GM19193 (cell line): ENCODE results near the gene SNRPD2.

ENCODE experiments used
- POLR2A ChIP-seq: IDR thresholded peaks from 4 replicates; pipeline ENCODE4 v1.6.1; 2011; ENCODE audit not compliant: insufficient read depth, insufficient read length; ENCODE audit errors: extremely low read depth

SNRPD2 gene

DNA sequence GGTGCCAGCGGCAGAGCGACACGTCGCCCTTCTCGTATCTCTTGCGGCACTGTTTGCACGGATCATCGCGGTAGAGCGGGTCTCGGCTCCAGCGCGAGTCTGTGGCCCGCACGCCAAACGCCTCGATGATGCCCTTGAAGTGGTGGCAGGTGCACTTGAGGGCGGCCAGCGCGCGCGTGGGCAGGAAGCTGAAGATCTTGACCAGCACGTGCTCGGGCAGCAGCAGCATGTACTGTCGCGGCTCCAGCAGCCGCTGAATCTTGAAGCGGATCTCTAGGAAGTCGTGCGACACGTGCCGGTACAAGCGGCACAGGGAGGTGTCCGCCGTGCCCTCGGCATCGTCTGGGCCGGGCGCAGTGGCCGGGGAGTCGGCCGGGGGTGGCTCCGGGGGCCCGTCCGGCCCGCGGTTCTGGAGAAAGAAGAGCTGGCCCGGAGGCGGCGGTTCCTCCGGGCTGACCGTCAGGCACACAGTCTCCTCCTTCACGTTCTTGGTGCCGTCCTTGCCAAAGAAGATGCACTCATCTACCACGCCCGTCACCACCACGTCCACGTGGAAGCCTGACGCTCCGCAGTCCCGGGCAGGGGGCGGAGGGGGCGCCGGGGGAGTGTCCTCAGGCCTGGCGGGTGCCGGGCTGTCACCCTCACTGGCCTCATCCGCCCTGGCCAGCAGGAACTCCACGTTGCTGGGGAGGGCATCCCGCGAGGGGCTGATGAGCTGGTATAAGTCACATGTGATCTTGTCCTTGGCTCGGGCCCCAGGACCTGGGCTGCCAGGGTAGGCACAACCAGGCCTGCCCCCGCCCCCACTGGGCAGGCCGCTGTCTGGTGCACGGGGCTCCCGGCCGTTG is 20.3 kb upstream of the SNRPD2 start:
- no peak for TF ChIP-seq POLR2A

DNA sequence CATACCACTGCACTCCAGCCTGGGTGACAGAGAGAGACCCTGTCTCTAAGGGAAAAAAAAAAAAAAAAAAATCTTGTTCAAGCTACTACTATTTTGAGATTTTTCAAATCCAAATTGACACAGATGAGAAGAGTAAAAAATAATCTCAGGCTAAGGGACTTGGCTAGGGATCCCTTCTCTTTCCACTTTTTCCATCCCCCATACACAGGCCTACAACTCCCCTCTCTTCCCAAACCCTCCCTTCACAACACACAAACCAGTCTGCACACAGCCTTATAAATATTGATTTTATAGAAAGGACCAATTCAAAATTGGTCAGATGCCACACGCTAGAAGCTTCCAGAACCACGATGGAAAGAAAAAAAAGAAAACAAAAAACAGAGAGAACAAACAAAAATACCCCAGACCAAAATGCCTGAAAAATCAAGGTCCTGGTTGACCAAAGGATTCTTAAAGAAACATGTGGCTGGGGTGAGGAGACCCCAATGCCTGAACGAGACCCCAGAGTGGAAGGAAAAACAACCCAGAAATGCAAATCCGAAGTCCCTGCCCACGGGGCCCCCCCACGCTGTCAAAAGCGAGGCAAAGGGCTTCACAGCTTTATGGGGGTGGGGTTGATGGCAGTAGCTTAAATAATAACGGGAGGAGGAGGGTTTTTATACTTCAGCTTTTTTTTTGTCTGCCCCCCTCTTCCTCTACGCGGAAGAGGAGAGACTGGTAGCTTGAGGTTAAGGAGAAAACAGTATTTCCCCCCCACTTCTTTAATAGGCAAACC is 18.8 kb upstream of the SNRPD2 start:
- no peak for TF ChIP-seq POLR2A

DNA sequence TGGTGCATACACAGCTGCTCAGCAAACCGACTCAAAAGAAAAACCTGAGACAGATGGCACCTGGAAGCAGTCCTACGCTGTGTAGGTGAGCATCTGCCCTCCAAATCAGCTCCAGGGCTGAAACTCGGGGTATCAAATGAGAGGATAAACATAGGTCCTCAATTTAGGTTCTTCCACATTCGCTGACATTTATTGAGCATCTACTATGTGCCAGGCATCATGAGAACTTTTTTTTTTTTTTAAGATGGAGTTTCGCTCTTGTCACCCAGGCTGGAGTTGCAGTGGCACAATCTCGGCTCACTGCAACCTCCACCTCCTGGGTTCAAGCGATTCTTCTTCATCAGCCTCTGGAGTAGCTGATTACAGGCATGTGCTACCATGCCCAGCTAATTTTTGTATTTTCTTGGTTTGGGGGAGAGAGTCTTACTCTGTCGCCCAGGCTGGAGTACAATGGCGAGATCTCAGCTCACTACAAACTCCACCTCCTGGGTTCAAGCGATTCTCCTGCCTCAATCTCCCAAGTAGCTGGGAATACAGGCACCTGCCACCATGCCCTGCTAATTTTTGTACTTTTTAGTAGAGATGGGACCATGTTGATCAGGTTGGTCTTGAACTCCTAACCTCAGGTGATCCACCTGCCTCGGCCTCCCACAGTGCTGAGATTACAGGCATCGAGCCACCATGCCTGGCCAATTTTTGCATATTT is 14.1 kb upstream of the SNRPD2 start:
- TF ChIP-seq POLR2A: no peak

DNA sequence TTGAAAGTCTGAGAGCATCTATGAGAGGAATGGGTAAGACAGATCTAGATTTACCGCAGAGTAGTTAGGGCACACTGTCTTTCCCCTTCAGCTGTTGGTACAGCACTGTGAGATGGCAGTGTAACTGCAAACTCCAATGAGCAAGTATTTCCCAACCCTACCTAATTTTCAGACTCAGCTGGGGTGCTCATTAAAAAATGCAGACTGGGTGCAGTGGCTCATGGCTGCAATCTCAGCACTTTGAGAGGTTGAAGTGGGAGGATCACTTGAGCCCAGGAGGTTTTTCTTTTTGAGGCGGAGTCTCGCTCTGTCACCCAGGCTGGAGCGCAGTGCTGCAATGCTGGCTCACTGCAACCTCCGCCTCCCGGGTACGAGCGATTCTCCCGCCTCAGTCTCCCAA is 13.4 kb upstream of the SNRPD2 start:
- TF ChIP-seq POLR2A: no peak

DNA sequence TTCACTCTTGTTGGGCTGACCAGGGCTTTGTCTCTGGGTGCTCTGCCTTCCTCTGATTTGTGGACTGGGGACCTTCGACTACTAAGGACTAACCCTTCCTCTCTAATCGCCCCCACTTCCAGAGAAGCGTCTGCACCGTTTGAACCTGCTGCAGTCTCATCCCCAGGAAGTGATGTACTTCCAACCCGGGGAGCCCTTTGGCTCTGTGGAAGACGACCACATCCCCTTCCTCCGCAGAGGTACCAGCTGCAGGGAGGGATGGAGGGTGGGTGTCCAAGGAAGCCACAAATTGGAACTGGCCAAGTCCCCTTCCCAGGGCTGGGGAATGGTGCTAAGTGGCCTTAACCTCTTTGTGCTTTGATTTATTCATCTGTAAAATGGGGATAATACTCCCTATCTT is 9.9 kb upstream of the SNRPD2 start:
- no peak for TF ChIP-seq POLR2A

DNA sequence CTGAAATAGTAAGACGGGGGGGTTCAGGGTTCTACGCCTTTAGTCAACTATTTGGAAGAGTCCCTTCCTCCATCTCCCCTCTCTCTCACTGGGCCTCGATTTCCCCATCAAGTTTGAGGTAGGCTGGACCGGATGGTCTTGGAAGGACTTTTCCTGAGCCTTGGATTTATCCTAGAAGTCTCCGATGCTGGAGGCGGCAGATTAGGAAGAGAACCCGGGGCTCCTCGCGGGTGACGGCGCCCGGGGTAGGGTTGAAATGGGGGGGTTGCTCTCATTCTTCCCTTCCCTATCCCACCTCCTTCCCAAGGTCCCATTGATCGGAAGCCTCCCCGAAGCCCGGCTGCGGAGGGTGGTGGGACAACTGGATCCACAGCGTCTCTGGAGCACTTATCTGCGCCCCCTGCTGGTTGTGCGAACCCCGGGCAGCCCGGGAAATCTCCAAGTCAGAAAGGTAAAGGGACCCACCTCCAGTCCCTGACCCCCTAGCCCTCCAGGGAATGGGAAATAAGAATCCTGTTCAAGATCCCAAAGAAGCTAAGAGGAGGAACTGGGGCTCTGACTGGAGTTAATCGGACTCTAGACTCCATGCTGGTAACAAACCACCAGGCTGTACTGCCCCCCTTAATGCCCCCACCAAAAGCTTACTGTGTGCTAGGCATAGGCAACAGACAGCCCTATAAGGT is 1.5 kb upstream of the SNRPD2 start:
- no peak for TF ChIP-seq POLR2A

DNA sequence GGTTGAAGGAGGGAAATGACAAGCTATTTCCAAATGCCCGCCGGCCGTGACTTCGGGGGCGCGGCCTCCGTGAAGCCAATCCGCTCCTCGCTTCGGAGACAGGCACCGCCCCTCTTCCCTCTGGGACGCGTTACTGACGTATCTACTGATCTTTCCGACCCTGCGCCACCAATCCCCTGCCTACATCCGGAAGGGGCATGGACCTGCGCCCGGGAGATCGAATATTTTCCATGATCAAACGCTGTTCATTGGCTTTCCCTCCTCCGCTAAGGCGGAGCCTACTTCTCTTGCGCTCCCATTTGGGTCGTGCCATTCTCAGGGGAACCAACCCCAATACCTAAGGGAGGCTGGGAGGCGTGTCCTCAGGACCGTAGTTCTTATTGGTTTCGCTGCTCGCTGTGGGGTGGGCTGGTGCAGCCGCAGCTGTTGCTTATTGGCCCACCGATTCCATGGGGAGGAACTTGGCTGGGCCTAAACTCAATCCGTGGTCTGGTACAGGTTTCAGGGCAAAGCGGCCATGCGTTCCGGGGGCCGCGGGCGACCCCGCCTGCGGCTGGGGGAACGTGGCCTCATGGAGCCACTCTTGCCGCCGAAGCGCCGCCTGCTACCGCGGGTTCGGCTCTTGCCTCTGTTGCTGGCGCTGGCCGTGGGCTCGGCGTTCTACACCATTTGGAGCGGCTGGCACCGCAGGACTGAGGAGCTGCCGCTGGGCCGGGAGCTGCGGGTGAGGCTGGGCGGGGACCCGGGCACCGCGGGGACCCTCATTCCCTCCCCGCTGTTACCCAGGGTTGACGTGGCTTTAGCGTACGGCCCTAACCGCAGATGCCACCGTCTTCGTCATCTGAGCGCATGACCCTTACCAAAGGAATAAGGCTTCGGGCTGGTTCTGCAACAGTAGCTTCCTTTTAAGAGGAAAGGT is 693 bp upstream of the SNRPD2 start, which contains the start of gene QPCTL:
Gene QPCTL, plus strand, starts transcription at position 480 of the 919 bp plus-strand sequence. Its CDS starts 38 bp downstream, at position 518.
- TF ChIP-seq POLR2A: peak; percentile 93

DNA sequence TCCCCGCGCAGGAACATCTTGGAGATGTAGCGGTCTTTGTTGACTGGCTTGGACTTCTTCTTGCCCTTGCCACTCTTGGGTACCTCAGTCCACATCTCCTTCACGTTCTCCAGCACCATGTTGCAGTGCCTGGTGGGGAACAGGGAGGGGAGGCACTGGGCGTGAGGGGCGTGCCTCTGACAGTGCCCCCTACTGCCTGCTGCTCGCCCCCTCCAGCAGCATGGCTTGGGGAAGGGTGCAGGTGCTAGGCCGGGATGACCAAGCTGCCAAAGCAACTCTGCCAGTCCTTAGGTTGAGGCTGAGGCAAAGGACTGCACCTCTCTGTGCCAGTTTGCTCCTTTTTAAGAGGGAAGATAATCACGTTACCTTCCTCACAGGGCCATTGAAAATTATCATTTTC is 4.2 kb downstream of the SNRPD2 start:
- no peak for TF ChIP-seq POLR2A

DNA sequence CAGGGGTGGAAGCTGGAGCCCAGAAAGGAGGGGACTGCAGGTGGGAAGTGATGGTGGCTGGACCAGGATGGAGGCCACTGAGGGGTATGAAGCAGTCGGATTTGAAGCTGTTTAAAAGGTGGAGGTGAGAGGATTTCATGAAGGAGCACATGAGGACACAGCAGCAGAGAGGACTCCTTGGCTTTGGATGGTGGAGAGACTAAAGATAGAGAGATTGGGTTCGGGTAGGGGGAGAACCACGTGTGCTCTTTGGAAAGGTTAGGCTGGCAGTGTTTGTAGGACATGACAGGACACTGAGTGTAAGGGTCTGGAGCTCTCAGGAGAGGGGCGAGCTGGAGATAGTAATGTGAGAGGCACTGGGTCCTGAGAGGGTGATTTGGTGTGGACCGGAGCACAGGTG is 8.8 kb downstream of the SNRPD2 start:
- TF ChIP-seq POLR2A: no peak

DNA sequence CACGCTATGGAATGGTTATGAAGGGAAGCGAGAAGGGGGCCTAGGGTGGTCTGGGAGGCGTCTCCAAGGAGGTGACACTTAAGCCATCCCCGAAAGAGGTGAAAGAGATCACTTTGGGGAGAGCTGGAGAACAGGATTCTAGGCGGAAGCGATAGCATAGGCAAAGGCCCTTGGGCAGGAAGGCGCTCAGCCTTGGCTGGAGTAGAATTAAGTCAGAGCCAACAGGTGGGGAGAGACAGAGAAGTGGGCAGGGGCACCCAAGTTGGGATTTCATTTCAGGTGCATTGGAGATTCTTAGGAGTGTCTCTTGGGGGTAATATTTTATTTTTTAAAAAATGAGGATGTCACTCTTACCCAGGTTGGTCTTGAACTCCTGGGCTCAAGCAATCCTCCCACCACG is 9.6 kb downstream of the SNRPD2 start:
- TF ChIP-seq POLR2A: no peak

DNA sequence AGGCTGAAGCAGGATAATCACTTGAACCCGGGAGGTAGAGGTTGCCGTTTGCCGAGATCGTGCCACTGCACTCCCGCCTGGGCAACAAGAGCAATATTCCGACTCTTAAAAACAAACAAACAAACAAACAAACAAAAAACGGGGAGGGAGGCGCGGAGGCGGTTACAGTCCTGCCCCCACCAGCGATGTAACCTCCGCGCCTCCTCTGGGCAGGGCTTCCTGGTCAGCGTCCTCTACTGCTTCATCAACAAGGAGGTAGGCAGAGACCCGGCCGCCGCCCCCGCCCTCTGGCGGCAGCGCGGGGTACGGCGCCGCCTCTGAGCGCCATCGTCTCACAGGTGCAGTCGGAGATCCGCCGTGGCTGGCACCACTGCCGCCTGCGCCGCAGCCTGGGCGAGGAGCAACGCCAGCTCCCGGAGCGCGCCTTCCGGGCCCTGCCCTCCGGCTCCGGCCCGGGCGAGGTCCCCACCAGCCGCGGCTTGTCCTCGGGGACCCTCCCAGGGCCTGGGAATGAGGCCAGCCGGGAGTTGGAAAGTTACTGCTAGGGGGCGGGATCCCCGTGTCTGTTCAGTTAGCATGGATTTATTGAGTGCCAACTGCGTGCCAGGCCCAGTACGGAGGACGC is 10.2 kb downstream of the SNRPD2 start:
- TF ChIP-seq POLR2A: no peak

DNA sequence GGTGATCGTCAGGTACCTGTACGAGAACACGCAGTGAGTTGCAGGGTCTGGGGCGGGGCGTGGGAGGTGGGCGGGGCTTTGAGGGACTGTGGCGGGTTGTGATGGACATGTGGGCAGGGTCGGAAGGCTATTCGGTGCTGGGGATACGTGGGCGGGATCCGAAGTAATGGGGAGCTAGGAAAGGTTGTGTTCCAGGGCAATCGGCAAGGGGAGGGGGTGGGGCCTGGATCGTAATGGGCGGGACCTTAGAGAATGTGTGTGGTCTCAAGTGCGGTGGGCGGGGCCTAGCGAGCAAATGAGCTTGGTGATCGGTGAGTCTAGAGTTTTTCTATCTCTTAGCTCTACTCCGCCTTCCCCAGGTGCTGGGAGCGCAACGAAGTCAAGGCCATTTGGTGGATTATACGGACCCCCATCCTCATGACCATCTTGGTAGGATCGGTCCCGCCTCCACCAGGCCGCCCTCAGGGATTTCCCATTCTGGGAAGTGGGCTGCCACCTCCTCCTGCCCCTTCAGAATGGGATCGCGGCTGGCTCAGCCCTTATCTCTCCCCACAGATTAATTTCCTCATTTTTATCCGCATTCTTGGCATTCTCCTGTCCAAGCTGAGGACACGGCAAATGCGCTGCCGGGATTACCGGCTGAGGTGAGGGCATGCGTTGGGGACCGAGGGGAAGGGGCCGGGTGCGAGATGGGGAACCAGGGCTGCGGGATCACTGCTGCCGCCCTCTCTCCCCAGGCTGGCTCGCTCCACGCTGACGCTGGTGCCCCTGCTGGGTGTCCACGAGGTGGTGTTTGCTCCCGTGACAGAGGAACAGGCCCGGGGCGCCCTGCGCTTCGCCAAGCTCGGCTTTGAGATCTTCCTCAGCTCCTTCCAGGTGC is 14.2 kb downstream of the SNRPD2 start:
- no peak for TF ChIP-seq POLR2A
